ENCODE measurements around the gene PEPD.

Gene PEPD

DNA sequence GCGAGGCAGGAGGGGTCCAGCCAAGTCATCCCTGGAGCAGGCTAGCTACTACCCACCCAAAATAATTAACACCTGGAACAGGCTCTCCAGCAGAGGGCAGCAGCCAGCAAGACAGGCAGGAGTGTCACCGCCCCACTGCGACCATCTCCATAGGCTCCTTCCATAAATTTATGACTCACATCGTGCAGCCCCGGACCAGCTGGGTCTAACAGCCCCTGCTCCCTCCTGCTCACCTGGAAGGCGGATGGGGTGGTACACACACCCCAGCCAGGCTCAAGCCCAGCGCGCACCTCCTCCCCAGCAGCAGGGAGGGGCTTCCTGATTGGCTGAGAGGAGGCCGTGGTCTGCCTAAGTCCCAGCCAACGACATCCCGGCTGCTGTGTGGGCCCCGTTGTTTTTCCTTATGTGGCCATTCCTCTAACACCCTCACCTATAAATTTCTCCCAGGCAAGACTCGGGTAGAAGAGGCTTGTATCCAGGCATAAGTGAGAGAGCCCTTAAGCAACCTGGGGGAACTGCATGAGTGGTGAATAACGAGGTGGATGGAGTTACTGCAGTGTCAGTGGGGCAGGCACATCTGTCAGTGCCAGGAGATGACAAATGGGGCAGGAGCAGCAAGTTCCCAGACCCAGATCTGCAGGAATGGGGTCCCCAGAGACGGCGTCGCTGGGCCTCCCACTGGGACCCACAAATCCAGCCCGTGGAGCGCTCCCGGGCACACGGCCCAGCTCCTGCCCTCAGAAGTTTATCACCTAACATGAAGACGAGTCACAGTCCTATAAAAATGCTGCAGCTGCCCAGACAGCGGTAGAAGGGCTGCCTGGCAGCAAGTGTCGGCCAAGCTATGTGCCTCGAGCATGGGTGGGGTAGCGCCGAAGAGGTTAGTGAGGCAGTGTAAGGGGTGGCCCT lies 105.0 kb downstream of the PEPD start:
- peak; percentile 64 for DNase-seq

DNA sequence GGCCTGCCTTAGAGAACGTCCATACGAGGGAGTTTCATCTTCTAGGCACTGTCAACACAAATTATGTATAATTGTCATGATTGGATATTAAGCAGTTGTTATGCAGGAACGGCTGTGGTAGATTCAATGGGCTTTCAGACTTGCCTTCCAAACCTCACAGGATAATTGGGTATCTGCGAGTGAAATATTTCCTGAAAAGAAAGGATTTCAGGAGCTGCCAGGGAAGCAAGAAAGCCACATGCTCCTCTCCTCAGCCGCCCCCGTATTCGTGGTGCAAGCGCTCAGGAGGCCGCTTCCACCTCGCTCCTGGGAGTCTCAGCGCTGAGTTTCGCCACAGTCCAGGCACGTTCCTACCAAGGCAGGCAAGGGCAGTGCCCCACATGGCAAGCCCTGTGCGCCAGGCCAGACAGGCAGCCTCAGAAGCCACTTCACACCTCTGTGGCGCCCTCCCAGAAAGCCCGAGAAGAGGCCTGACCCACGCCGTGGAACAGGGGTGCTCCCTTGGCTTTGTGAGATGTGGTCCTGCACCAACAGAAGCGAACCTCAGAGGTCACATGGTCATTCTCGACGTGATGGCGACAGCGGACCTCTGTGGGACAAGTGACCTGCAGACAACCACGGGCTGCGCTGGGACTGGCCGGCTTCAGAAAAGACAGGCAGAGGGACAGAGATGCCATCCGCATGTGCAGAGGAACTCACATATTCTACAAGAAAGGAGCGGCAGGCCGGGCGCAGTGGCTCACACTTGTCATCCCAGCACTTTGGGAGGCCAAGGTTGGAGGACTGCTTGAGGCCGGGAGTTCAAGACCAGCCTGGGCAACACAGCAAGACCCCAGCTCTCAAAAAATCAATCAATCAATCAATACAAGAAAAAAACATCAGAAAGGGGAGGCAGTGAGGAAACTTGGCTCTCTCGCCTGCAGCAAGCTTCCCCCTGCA lies 106.7 kb downstream of the PEPD start:
- DNase-seq = no peak

DNA sequence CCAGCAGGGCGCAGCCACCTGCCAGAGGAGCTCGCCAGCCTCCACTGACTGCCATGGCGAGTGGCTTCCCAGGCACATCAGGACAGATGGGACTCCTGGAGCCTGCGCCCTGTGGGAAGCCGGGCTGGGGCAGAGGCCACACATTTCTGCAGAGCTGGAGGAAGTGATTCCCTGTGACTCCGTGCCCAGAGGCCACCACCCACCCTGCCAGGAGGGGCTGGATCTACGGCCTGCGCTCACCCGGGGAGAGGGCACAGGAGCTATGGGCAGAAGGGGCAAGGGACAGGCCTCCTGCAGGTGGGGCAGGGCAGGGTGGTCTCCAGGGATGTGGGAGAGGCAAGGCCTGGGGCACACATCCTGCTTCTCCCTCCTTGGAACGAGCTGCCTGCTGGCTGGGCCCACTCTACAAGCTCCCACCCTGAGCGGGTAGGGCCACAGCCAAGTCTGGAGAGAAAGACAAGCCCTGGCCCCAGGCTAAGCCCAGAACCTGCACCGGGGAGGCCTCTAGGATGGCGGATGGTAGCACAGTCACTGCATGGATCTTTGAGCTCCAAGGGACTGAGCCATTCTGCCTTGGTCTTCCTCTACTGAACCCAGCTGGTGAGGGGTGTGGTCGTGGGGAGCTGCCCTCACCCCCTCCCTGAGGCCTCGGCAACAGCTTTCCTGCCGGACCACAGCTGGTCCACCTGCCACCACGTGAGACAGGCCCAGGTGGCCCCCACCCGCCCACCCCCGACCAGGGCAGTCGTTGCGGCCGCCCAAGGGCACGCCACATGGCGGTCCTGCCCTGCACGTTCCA lies 107.5 kb downstream of the PEPD start:
- DNase-seq = no peak

DNA sequence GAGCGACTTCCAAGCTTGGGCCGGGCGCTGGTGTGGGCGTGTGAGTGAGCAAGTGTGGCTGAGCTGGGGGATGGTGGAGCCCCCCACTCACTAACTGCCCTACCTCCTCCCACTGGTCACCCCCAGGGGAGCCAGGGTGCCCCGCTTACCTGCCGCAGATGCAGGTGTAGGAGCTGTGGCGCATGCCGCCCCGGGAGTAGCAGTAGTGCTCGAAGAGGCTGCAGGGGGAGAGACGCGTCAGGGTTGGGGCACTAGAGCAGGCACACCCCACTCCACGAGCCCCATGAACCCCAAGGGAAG lies 108.2 kb downstream of the PEPD start:
- no peak for DNase-seq

DNA sequence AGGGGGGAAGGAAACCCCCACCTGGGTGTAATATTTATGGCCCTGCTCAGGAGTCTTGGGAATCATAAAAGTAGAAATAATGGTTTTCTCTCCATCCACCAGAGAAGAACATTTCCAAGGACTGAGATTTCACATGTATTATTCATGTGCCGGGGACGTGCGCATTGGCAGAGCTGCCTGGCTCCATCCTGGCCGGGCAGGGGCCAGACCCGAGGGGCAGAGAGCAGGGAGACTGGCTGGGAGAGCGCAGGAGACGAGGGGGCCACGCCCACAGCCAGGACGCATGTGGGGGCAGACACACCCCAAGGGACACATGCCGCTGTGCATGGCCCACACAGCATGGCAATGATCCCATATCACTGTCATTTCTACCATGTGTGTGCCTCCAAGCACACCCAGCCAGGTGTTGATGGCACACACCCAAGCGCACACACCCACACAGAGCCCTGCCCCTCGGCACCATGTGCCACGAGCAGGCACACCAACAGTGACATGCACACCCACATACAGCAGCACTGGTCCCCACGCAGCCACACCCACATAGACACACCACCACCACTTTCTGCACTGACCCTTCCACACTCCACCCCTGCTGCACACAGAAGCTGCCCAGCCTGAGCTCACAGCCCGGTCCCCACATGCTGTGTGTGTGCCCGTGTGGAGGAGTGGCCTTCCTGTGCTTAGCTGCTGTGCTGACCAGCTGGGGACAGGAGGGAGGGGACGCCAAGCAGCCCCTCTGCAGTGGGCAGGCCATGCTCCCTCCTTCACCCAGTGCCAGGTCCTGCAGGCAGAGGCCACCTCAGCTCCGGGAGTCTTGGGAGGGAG lies 108.8 kb downstream of the PEPD start:
- DNase-seq = no peak

DNA sequence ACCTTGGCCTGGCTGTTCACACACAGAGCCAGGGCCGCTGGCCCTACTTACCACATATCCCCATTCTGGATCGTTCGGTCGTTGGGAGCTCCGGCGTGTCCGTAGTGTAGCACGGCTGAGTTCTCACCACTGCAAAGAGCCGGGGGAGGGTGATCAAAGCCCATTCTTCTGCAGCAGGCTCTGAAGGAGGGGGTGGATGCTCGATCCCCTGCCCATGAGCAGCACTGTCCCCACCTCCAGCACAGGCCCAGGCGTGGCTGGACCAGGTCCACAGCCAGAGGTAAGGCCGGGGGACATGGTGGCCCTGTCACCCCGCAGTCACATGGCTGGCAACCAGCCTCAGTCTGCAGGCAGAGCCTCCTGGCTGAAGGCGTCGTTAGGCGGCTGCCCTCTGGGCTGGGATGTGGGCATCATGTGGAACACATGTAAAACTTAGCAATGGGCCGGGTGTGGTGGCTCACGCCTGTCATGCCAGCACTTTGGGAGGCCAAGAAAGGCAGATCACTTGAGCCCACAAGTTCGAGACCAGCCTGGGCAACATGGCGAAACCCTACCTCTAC lies 109.9 kb downstream of the PEPD start:
- no peak for DNase-seq

DNA sequence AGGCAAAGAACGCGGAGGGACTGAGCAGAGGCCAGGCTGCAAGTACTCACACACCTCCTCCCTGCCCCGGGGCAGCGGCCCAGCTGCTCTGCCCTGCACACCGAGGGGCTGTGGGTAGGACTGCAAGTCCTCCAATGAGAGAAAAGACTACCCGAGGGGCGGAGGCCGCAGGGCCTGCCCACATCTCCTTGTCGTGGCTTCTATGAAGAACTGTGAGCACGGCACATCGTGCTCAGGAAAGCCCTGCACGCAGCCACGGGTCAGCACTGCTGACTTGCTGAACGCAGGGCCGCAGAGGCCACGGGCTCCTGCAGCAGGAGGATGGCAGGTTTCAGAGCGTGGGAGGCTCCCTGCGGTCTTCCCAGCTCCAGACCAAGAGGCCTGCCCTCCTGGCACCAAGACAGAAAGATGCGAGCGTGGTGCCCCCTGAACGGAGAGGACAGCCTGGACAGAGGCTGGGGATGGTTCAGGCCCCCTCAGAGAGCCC lies 110.6 kb downstream of the PEPD start:
- no peak for DNase-seq

DNA sequence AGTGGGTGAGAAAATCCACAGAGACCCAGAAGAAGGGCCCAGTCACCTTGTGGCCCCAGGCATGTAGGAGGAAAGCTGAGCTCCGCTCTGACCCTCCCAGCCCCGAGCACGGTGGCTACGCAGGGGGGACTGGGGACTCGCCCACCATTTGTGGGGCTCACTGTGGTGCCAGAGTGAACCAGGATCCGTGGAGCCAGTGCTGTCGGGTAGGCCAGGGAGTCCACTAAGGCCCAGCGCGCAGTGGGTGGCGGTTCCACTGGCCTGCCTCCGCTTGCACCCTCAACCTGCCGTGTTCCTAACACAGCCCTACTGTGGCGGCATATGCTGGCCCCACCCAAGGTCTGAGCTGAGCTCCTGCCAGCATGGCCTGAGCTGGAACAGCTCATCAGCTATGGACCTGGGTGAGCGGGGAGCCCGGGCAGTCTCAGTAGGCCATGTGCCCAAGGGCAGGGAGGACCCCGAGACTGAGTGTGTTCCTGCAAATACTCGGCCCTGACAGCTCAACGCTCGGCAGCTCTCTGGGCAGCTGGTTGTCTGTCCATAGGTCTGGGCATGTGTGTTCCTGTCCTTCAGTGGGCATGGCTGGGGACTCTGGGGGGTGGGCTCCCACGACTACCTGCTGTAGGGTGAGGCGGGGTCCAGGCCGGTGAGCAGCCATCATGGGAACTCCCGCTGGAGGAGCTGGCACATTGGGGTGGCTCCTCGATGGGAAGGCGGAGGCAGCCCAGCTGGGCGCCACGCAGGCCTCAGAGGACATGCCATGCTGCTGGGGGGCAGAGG lies 111.5 kb downstream of the PEPD start:
- no peak for DNase-seq

DNA sequence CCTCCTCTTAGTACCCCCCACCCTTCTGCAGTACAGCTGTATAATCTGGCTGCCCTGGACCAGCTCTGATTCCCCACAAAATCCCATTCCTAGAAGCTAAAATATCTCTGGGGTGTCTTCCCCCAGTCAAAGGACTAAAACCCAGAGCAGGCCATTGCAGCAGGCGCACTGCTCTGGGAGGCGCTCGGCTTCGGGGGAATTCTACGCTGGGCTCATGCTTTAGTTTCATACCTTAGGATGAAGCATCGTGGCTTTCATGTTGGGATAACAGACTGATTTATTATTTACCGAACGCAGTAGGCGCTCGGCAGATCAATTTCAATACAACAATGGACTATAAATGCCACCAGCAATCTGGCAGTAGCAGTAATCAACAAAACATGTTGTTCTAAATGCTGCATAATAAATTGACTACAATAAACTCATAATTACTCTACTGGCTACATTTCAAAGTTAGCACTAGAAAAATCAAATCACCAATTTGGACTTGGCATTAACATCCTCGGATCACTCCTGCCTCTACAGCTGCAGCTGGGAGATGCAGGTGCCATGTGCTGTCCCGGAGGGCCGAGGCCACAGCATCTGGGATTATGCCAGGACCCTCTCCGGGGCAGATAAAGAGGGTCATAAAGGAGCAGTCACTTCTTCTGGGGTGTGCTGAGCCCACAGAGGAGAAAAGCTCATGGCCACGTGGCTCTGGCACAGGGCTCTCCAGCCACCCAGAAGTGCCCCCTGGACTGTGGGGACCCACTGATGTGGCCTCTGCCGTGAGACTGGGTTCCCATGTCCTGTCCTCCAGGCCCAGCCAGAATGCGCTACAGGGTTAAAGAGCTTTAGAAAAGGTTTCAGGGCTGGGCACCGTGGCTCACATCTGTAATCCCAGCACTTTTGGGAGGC lies 112.8 kb downstream of the PEPD start:
- DNase-seq = no peak

DNA sequence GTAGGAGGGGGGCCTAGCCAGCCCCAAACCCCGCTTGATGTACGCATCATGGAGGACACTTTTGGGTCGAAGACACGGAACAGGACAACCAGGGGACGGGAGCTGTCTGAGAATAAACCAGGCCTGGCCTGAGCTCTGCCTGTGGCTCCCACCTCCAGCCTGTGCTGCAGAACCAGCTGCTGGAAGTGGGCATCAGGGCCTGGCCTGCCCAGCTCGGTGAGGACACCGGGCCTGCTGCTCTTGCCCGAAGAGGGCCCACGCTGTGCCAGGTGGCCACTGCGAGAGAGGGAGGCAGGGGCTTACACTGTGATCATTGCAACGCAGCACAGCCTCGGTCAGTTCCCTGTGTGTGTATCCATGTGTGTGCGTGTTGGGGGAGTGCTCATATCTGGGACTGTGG lies 113.5 kb downstream of the PEPD start:
- no peak for DNase-seq

DNA sequence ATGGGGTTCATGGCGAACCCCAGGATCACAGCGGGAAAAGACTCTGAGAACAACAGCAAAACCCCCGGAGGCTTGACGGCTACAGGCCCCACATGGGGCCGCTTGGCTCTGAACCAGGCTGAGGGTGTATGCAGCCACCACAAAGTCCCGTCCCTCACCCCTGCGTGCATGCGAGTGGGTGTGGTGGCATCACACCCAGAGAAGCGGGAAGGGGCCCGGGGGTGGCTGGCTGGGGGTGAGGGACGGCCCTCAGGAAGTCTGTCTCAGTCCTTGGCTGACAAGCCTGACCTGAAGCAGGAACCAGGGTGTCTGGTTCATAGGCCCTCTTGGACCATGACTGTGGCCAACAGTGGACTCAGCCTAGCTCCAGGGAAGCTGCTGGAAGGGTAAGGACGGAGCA lies 113.9 kb downstream of the PEPD start:
- DNase-seq = no peak

DNA sequence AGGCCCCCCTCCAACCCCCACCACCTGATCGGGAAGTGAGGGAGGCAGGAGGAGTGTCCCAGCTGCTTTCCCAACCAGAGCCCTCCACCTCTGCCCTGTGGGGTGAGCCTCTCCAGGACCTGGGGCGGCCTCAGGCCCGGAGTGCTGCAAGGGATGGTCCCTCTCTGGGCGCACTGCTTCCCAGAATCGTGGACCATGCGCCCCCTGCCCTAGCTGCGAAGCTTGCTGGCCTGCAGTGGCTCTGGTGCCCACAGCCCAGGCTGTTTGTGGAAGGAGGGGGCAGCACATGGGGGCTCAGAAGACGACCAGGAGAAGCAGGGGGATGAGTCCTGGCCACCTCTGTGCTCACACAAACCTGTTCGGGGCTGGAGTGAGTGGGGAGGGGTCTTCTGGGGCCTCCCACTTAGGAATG lies 114.4 kb downstream of the PEPD start:
- DNase-seq = no peak

DNA sequence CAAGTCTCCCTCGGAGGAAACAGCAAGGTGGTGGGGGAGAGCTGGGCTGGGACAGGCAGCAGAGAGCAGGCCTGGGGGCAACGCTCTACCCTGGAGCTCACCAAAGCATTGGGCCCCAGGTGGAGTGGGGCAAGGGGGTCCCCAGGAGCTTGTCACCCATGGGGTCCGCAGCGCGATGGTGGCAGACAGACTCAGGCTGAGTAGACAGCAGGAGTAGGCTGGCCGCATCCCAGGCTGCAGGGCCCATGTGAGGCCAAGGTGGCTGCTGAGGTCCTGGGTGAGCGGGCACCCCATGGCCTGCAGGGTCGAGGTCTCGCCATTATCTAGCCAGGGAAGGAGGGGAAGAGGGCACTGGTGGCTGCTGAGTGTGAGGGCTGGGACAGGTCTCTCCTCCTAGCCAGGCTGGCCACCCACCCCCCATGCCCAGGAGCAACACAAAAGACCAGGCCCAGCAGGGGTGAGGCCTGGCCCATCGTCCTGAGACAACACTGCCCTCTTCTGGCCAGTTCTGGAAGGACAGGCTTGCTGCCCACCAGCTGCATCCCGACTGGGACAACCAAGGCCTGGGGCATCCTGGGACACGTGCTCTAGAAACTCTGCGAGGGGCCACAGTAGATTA lies 115.0 kb downstream of the PEPD start:
- peak; percentile 76 for DNase-seq

DNA sequence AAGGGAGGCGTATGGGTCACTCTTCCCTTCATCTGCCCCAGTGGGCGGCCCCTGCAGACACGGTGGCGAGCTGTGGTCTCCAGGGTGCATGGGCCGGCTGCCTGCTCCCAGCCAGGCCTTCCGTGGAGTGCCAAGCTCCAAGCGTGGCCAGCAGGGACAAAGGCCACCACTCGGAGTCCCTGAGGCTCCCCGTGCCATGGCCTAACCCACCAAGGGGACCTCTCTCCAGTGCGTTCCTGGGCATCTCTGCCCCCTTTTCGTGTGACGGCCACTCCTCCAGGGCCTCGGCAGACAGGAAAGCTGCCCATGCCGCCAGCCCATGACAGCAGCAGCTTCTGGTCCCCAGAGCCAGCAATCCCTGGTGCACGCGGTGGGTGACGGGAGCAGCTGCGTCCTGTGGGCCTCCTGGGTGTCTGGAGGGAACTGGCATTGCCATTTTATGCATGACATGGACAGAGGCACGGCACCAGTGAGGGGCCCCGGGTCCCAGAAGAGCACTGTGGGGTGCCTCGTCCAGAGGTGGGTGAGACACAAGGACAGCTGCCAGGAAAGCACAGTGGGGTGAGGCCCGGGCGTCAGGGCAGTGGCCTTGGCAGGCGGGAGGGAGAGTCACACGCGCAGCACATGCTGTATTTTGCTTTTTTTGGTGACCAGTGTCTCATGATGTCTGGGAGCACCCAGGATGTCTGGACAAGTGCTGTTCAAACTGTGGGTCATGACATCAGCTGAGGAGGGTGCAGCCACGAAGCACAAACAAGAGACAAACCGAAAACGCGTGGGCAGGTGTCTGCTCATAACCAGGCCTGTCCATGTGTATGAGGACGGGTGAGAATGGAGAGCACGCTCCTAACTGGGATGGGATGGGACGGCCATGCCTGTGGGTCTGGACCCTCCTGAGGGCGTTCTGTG lies 115.8 kb downstream of the PEPD start:
- DNase-seq = no peak

DNA sequence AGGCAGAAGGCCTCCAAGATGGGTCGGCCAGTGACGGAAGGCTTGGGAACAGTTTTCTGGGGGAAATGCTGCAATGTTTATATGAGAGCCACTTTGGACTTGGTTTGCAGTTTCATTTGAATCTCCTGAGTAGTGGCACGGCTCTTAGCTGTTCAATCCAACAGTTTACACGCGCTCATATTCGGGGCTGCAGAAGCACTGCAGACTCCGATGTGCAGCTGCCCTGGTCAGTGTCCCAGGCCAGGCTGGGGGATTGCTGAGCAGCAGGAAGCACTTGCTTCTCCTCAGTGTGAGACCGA lies 116.4 kb downstream of the PEPD start:
- DNase-seq = no peak

DNA sequence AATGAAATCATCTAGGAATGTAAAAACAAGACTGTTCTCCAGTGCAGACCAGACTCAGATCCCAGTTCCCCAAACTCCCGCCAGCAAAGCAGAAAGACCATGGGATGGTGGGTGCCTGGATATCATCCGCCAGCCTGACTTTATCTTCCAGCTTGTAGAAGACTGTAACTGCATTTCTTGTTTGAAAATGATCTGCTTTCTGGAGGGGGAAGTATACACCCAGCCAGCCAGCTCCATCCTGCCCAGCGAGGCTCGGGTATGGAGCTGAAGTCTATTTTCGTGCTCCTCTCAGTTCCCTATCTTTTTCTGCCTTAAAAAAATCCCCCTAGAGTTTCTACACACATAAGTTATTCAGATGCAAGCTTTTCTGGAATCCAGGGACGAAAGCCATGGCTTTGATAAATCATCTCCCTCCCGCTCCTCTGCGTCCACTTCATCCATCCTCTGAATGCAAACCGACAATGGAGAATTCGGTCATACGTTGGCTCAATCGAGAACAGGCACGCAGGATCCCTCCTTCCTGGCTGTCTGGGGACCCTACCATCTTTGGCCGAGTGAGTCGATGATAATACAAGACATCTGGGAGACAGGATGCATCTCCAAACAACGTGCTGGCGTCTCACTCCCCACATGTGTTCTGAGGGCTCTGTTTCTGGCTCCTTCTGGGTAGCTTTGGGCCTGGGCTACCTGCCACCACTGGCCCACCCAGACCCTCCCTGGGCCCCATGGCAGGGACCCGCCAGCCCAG lies 116.9 kb downstream of the PEPD start:
- no peak for DNase-seq

DNA sequence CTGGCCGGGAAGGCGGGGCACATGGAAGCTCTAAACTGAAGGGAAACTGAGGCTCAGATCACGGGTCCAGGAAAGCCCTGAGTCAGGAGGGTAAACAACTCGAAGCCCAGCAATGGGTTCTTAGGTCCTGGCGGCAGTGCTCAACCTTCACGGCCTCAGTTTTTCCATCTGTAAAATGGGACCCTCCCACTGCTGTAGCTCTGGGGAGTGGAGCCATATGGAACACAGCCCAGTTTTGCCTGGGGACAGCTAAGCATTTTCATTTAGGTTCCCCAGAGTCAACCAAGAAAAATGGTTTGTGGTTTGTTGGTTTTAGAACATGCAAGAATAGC lies 117.7 kb downstream of the PEPD start:
- DNase-seq = no peak

Data from CD4-positive, alpha-beta T cell treated with Interleukin-17A for 1 hour (primary cell).